Peyer's patch (tissue), 4 donors: ENCODE data around the gene ARSI.

Experiments used
- CTCF ChIP-seq, 6 experiments: fragments of 450-650 bp in 4 of 6; fragments of 200-600 bp in 2 of 6; sonication (generic) in 1 of 6; IDR thresholded peaks; one replicate each; pipeline ENCODE4 v1.5.1; 2017 to 2019; ENCODE audit warnings: antibody characterized with exemption in 6 of 6, mild to moderate bottlenecking in 3 of 6, moderate library complexity in 1 of 6
- POLR2A ChIP-seq, 2 donors: fragments of 450-650 bp; IDR thresholded peaks; one replicate each; pipeline ENCODE4 v1.5.1; 2017; ENCODE audit warnings: antibody characterized with exemption in 2 of 2, mild to moderate bottlenecking in 2 of 2, moderate library complexity in 2 of 2

- TF ChIP-seq CTCF (IDR thresholded peaks at IDR 0.05) (no peak), POLR2A (IDR thresholded peaks at IDR 0.05) (no peak)
Observed at GRCh38 chr5:150304481-150305081, 1.9 kb upstream of the ARSI start.
